ENCODE measurements around the gene MCM3AP.

Gene MCM3AP

GRCh38 chr21:46285206-46285661 lies at the start of gene MCM3AP:
TSS of gene MCM3AP (minus strand) at chr21:46285611. CDS start at chr21:46285286, 325 bp downstream.
- no peak for DNase-seq (ENCODE audit: low read depth, low spot score)

GRCh38 chr21:46334351-46335140 lies 49.1 kb upstream of the MCM3AP start:
- DNase-seq (ENCODE audit: low read depth, low spot score), result no peak

- no peak for DNase-seq (ENCODE audit: low read depth, low spot score)
Observed at GRCh38 chr21:46329796-46330195, 44.4 kb upstream of the MCM3AP start.

GRCh38 chr21:46328151-46328550 lies 42.7 kb upstream of the MCM3AP start:
- DNase-seq (ENCODE audit: low read depth, low spot score), result no peak

GRCh38 chr21:46327711-46328110 lies 42.3 kb upstream of the MCM3AP start:
- no peak for DNase-seq (ENCODE audit: low read depth, low spot score)

GRCh38 chr21:46326110-46326703 lies 40.8 kb upstream of the MCM3AP start:
- DNase-seq (ENCODE audit: low read depth, low spot score), result no peak

GRCh38 chr21:46325073-46325912 lies 39.9 kb upstream of the MCM3AP start:
- DNase-seq (ENCODE audit: low read depth, low spot score), result peak; percentile 75

GRCh38 chr21:46324390-46325072 lies 39.1 kb upstream of the MCM3AP start:
- peak; percentile 88 for DNase-seq (ENCODE audit: low read depth, low spot score)

- DNase-seq (ENCODE audit: low read depth, low spot score), result peak; percentile 99
Observed at GRCh38 chr21:46323710-46324389, 38.4 kb upstream of the MCM3AP start, which contains the start of the genes C21orf58 and PCNT. TSS of gene C21orf58 (minus strand) at chr21:46323870. CDS start at chr21:46322738, 1,132 bp downstream. TSS of gene PCNT (plus strand) at chr21:46324156. CDS start at chr21:46324229, 73 bp downstream.

- DNase-seq (ENCODE audit: low read depth, low spot score), result peak; percentile 25
Observed at GRCh38 chr21:46323227-46323709, 37.9 kb upstream of the MCM3AP start.

GRCh38 chr21:46322351-46323226 lies 37.2 kb upstream of the MCM3AP start:
- DNase-seq (ENCODE audit: low read depth, low spot score), result peak; percentile 50

- no peak for DNase-seq (ENCODE audit: low read depth, low spot score)
Observed at GRCh38 chr21:46320331-46320801, 35.0 kb upstream of the MCM3AP start.

- no peak for DNase-seq (ENCODE audit: low read depth, low spot score)
Observed at GRCh38 chr21:46319186-46319585, 33.8 kb upstream of the MCM3AP start.

GRCh38 chr21:46318464-46318845 lies 33.0 kb upstream of the MCM3AP start:
- no peak for DNase-seq (ENCODE audit: low read depth, low spot score)

GRCh38 chr21:46317710-46318463 lies 32.5 kb upstream of the MCM3AP start:
- DNase-seq (ENCODE audit: low read depth, low spot score), result peak; percentile 51

- no peak for DNase-seq (ENCODE audit: low read depth, low spot score)
Observed at GRCh38 chr21:46316708-46317324, 31.4 kb upstream of the MCM3AP start.

GRCh38 chr21:46314441-46315020 lies 29.1 kb upstream of the MCM3AP start:
- no peak for DNase-seq (ENCODE audit: low read depth, low spot score)

- DNase-seq (ENCODE audit: low read depth, low spot score), result no peak
Observed at GRCh38 chr21:46312949-46313348, 27.5 kb upstream of the MCM3AP start.

Data from ELF-1 (cell line).